ENCODE measurements around the gene IL17RD.

IL17RD gene

GRCh38 chr3:57064572-57064971 is 100.6 kb downstream of the IL17RD start:
- no peak overlapping the region for H3K4me3 ChIP-seq (ENCODE audit: low read depth, low read length)
- no peak for DNase-seq (ENCODE audit: low read depth)
- TF ChIP-seq, protein P1, sequence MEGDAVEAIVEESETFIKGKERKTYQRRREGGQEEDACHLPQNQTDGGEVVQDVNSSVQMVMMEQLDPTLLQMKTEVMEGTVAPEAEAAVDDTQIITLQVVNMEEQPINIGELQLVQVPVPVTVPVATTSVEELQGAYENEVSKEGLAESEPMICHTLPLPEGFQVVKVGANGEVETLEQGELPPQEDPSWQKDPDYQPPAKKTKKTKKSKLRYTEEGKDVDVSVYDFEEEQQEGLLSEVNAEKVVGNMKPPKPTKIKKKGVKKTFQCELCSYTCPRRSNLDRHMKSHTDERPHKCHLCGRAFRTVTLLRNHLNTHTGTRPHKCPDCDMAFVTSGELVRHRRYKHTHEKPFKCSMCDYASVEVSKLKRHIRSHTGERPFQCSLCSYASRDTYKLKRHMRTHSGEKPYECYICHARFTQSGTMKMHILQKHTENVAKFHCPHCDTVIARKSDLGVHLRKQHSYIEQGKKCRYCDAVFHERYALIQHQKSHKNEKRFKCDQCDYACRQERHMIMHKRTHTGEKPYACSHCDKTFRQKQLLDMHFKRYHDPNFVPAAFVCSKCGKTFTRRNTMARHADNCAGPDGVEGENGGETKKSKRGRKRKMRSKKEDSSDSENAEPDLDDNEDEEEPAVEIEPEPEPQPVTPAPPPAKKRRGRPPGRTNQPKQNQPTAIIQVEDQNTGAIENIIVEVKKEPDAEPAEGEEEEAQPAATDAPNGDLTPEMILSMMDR (IDR thresholded peaks at IDR 0.05; ENCODE audit: control insufficient read depth, extremely low read depth, insufficient read depth) = no peak

GRCh38 chr3:57064001-57064400 is 101.2 kb downstream of the IL17RD start:
- TF ChIP-seq, protein P1 (IDR thresholded peaks at IDR 0.05; ENCODE audit: control insufficient read depth, extremely low read depth, insufficient read depth) = no peak
- no peak for DNase-seq (ENCODE audit: low read depth)
- H3K4me3 ChIP-seq (ENCODE audit: low read depth, low read length) = no peak overlapping the region

DNA sequence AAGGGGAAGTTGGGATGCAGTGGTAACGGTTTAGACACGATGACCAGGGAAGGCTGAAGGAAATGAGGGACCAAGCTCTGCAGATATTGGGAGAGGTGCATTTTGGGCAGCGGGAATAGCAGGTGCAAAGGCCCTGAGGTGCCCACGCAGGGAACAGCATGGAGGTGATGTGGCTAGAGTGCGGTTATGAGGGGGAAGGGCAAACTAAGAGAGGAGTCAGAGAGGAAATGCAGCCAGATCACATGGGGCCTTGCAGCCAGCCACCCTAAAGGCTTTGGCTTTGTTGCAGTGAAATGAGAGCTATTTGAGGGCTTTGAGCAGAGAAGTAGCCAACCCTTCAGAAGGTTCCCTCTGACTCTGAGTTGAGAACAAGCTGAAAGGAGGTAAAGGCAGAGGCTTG is 102.1 kb downstream of the IL17RD start:
- DNase-seq (ENCODE audit: low read depth) = no peak
- no peak overlapping the region for H3K4me3 ChIP-seq (ENCODE audit: low read depth, low read length)
- TF ChIP-seq, protein P1 (IDR thresholded peaks at IDR 0.05; ENCODE audit: control insufficient read depth, extremely low read depth, insufficient read depth) = no peak

GRCh38 chr3:57062101-57062631 is 103.0 kb downstream of the IL17RD start:
- no peak for DNase-seq (ENCODE audit: low read depth)
- TF ChIP-seq, protein P1 (IDR thresholded peaks at IDR 0.05; ENCODE audit: control insufficient read depth, extremely low read depth, insufficient read depth) = no peak
- H3K4me3 ChIP-seq (ENCODE audit: low read depth, low read length) = no peak overlapping the region

DNA sequence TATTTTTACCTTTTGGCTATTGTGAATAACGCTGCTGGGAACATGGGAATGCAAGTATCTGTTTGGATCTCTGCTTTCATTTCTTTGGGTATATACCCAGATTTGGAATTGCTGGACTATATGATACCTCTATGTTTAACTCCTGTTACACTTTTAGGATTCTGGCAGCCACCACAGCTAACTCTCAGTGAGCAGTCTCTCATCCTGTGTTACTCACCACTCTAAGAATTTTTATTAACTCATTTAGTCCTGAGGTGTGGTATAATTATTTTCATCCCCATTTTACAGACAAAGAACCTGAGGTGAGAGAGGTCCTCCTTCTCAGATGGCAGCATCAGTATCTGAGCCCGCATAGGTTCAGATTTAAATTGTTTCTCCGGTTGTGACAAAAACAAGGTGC is 103.6 kb downstream of the IL17RD start:
- TF ChIP-seq, protein P1 (IDR thresholded peaks at IDR 0.05; ENCODE audit: control insufficient read depth, extremely low read depth, insufficient read depth) = no peak
- no peak overlapping the region for H3K4me3 ChIP-seq (ENCODE audit: low read depth, low read length)
- no peak for DNase-seq (ENCODE audit: low read depth)

DNA sequence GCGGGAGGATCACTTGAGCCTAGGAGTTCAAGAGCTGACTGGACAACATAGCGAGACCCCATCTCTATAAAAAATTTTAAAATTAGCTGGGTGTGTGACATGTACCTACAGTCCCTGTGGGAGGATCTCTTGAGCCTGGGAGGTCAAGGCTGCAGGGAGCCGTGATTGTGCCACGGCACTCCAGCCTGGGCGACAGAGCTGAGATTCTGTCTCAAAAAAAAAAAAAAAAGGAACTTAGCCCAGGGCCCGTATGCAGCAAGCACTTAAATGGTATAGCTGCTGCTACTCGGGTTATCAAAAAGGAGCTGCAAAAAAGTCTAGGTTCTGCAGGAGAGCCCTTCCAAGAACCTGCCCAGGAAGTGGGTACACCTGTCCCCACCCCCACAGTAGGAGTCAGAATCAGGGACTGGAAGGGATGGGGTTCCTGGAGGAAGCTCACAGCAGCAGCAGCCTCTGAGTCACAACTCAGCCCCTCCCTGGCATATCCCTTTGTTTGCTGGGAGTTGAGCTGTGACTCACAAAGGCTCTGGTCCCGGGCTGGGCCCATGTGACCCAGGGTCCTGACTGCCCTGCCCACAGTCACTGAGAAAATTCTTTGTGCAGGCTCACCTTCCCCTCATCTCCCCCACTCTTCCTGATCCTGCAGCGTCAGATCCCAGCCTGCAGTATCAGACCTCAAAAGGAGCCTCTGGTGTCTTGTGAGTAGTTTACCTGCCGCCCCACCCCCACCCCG is 104.9 kb downstream of the IL17RD start, which contains the start of gene SPATA12:
TSS of gene SPATA12 (plus strand) at position 576 of the 733 bp plus-strand sequence. CDS start 13,031 bp downstream, outside the sequence.
- H3K4me3 ChIP-seq (ENCODE audit: low read depth, low read length) = no peak within 1 kb of the TSS
- DNase-seq (ENCODE audit: low read depth) = no peak
- TF ChIP-seq, protein P1 (IDR thresholded peaks at IDR 0.05; ENCODE audit: control insufficient read depth, extremely low read depth, insufficient read depth) = no peak
